ENCODE data around the gene HDAC3.

Gene HDAC3

GRCh38 chr5:141637123-141637766, 596 bp upstream of the HDAC3 start:
- H3K36me3 ChIP-seq (replicated peaks): peaks cover 8% of the 10 kb centered on the region
- H3K4me3 ChIP-seq: peak overlapping the region; percentile 89
- peak in 1 of 2 experiments; percentile 64 for DNase-seq (ENCODE audit: low spot score in 2 of 2)
- H3K4me1 ChIP-seq: peaks cover 13% of the 10 kb centered on the region
- H3K27me3 ChIP-seq (ENCODE audit: low read depth): no peaks in the 10 kb centered on the region
- in situ Hi-C loops (cut with MboI; ENCODE audit: low sequenced_read_pairs): no loop called here
- H3K9me3 ChIP-seq: no peaks in the 10 kb centered on the region

DNA sequence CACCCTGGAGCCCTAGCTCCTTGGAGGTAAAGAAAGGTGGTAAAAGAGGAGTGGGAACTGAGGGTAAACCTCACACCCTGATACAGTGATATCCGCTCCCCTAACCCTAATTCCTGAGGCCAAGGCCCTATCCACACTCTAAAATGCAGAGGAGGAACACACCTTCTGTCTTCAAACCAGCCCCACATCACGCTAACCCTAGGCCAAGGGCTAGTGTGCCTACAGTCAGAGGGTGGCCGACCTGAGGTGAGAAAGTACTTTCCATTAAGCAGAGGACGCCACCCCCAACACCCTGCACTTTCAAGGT, 590 bp downstream of the HDAC3 start:
- in situ Hi-C loops (cut with MboI; ENCODE audit: low sequenced_read_pairs): no loop called here
- peaks cover 12% of the 10 kb centered on the region for H3K36me3 ChIP-seq (replicated peaks)

DNA sequence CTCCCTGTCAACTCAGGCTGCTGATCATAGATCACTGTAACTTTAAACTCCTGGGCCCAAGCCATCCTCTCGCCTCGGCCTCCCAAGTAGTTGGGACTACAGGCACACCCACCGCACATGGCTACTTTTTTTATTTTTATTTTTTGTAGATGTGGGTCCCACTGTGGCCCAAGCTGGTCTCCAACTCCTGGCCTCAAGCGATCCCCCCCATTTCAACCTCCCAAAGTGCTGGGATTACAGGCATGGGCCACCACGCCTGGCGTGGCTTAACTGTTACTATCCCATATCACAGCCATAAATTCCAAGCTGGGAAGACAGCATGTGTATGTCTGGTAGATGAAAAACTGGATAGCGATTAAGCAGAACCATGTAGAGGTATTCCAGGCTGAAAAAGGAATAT, 1.0 kb downstream of the HDAC3 start:
- no peak for DNase-seq (ENCODE audit: low spot score in 2 of 2)
- H3K4me3 ChIP-seq: peak overlapping the region; percentile 89
- H3K9me3 ChIP-seq: no peaks in the 10 kb centered on the region
- peaks cover 13% of the 10 kb centered on the region for H3K4me1 ChIP-seq
- in situ Hi-C loops (cut with MboI; ENCODE audit: low sequenced_read_pairs): no loop called here
- peaks cover 12% of the 10 kb centered on the region for H3K36me3 ChIP-seq (replicated peaks)
- no peaks in the 10 kb centered on the region for H3K27me3 ChIP-seq (ENCODE audit: low read depth)

More for the DNA sequence above, 590 bp downstream of the HDAC3 start:
- no peak for DNase-seq (ENCODE audit: low spot score in 2 of 2)
- Histone ChIP-seq H3K27me3 (ENCODE audit: low read depth) (no peaks in the 10 kb centered on the region), H3K4me1 (peaks cover 13% of the 10 kb centered on the region), H3K9me3 (no peaks in the 10 kb centered on the region), H3K4me3 (peak overlapping the region; percentile 89)

GRCh38 chr5:141634720-141635119, 1.9 kb downstream of the HDAC3 start:
- no peaks in the 10 kb centered on the region for H3K9me3 ChIP-seq
- no peak overlapping the region for H3K4me3 ChIP-seq
- H3K36me3 ChIP-seq (replicated peaks): peaks cover 17% of the 10 kb centered on the region
- DNase-seq (ENCODE audit: low spot score in 2 of 2): no peak
- H3K27me3 ChIP-seq (ENCODE audit: low read depth): no peaks in the 10 kb centered on the region
- H3K4me1 ChIP-seq: peaks cover 13% of the 10 kb centered on the region
- in situ Hi-C loops (cut with MboI; ENCODE audit: low sequenced_read_pairs): no loop called here

DNA sequence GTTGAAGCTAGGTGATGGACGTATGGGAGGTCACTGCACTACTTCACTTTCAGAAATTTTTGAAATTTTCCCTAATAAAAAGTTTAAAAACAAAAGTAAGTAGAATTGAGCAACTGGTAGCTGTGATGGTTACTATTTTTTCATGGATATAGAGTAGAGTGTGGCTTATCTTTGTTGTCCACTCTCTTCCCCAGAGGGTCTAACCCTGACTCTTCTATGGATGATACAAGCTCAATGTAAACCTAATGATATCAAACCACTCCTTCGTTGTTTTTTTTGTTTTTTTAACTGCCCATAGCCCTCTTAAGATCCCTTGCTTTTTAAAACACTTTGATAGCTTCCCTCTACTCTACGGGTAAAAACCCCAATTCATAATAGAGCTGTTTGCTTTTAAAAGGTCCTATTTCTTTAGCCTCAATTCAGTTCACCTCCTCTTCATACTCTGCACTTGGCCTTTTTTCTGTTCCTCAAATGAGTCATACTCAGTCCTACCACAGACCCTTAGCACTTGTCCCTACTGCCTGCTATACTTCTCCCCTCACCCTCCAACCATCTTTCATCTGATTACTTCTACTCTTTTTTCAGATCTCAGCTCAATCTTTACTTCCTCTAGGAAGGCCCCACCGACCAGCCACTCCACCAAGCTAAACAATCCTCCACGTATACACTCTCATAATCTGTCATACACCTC, 2.6 kb downstream of the HDAC3 start:
- no peak for DNase-seq (ENCODE audit: low spot score in 2 of 2)
- H3K36me3 ChIP-seq (replicated peaks): peaks cover 24% of the 10 kb centered on the region

DNA sequence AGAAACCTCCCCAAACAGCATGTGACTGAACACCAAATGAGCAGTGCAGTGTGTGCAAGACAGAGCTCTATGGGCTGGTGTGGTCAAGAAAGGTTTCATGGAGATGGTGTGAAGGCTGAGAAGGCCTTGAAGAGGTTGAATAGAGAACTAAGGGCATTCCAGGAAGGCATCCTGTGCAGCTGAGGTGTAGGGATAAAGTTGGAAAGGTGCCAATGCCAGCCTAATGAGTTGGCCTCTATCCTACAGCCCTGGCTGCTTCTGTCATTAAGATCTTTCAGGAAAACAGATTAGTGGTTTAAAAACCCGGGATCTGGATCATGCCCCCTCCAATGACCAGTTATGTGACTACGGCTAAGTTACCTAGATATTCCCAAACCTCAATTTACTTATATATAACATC, 4.0 kb downstream of the HDAC3 start:
- no peak for DNase-seq (ENCODE audit: low spot score in 2 of 2)
- H3K4me1 ChIP-seq: peaks cover 13% of the 10 kb centered on the region
- H3K9me3 ChIP-seq: no peaks in the 10 kb centered on the region
- in situ Hi-C loops (cut with MboI; ENCODE audit: low sequenced_read_pairs): no loop called here
- H3K27me3 ChIP-seq (ENCODE audit: low read depth): no peaks in the 10 kb centered on the region
- H3K36me3 ChIP-seq (replicated peaks): peaks cover 37% of the 10 kb centered on the region
- no peak overlapping the region for H3K4me3 ChIP-seq

More for the DNA sequence above, 2.6 kb downstream of the HDAC3 start:
- peaks cover 13% of the 10 kb centered on the region for H3K4me1 ChIP-seq
- no peak overlapping the region for H3K4me3 ChIP-seq
- no peaks in the 10 kb centered on the region for H3K27me3 ChIP-seq (ENCODE audit: low read depth)
- in situ Hi-C loops (cut with MboI; ENCODE audit: low sequenced_read_pairs): no loop called here
- no peaks in the 10 kb centered on the region for H3K9me3 ChIP-seq

GRCh38 chr5:141630570-141631140, 6.0 kb downstream of the HDAC3 start:
- Histone ChIP-seq H3K4me1 (peaks cover 9% of the 10 kb centered on the region), H3K9me3 (no peaks in the 10 kb centered on the region), H3K27me3 (ENCODE audit: low read depth) (no peaks in the 10 kb centered on the region), H3K36me3 (replicated peaks) (peaks cover 50% of the 10 kb centered on the region), H3K4me3 (no peak overlapping the region)
- DNase-seq (ENCODE audit: low spot score in 2 of 2): no peak
- in situ Hi-C loops (cut with MboI; ENCODE audit: low sequenced_read_pairs): no loop called here

DNA sequence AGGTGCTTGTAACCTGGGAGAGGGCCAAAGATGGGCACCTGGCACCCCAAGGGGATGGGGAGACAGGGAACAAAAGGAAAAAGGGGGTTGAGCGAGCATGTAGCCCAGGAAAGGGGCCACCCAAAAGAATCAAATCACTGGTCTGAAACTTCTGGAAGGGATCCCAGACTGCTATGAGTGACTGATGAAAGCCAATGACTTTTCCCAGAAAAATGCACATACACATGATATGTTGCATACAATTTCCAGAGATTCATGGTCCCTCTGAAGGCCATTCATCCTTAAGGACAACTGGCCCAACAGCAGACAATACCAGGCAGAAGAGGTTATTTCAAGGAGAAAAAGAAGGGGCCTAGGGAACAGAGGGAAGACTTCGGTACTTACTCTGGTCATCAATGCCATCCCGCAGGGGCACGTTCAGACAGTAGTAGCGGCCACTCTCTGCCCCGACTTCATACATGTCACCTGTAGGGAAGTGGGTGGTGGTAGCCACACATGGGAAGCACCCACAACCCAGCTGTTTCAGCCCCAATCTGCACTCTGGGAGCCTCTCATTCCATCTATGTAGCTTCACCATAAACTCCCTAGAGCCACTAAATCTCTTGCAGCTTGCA, 8.4 kb downstream of the HDAC3 start:
- no peaks in the 10 kb centered on the region; the same call in 1 of the 2 replicates for H3K9me3 ChIP-seq
- in situ Hi-C loops (cut with MboI; ENCODE audit: low sequenced_read_pairs): no loop called here
- no peaks in the 10 kb centered on the region for H3K4me1 ChIP-seq
- no peaks in the 10 kb centered on the region for H3K27me3 ChIP-seq (ENCODE audit: low read depth)
- no peak for DNase-seq (ENCODE audit: low spot score in 2 of 2)
- no peak overlapping the region for H3K4me3 ChIP-seq
- H3K36me3 ChIP-seq (replicated peaks): peaks cover 68% of the 10 kb centered on the region

DNA sequence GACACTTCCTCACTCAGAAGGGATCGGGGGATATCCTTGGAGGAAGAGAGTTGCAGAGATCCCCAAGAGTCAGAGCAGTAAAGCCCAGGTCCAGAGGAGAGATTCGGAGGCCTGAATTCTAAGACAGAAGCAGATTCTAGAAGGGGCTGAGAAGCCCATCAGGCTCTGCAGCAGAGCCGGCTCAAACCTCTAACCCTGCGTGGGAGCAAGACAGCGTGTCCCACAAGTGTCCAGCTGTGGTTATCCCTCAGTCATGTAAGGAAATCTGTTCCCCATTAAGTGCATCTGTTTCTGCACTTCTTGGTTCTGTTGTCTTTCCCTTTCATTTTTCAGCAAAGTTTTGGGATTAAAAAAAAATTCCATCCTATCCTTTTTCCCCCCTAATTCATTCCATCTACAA, 13.0 kb downstream of the HDAC3 start:
- in situ Hi-C loops (cut with MboI; ENCODE audit: low sequenced_read_pairs): no loop called here

DNA sequence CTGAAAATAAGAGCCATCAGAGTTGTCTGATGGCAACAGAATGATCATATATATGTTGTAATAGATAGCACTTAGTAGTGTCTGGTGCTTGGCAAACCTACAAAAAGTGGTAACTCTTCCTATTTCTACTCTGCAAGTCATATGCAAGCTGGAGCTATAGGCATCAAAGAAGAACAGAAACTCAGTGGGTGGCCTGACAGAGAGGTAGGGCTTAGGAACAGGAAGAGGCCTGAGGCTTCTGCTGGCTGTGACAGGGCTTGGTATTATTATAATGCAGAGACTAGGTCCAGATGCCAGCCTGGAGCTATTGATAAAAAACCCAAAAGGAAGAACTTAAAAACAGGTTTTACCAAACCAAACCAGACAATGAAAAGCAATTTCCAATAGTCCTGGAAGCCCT, 13.5 kb downstream of the HDAC3 start:
- Histone ChIP-seq H3K9me3 (no peaks in the 10 kb centered on the region; the same call in 1 of the 2 replicates), H3K4me3 (no peak overlapping the region), H3K4me1 (peaks cover 5% of the 10 kb centered on the region), H3K36me3 (replicated peaks) (peaks cover 67% of the 10 kb centered on the region), H3K27me3 (ENCODE audit: low read depth) (no peaks in the 10 kb centered on the region)
- in situ Hi-C loops (cut with MboI; ENCODE audit: low sequenced_read_pairs): no loop called here
- DNase-seq (ENCODE audit: low spot score in 2 of 2): no peak

More for the DNA sequence above, 13.0 kb downstream of the HDAC3 start:
- peaks cover 70% of the 10 kb centered on the region for H3K36me3 ChIP-seq (replicated peaks)
- peaks cover 5% of the 10 kb centered on the region for H3K4me1 ChIP-seq
- H3K27me3 ChIP-seq (ENCODE audit: low read depth): no peaks in the 10 kb centered on the region
- no peak for DNase-seq (ENCODE audit: low spot score in 2 of 2)
- H3K4me3 ChIP-seq: no peak overlapping the region
- no peaks in the 10 kb centered on the region; the same call in 1 of the 2 replicates for H3K9me3 ChIP-seq

- H3K4me3 ChIP-seq: peak within 1 kb of the TSS; percentile 95
- peaks cover 24% of the 10 kb centered on the region for H3K4me1 ChIP-seq
- peaks cover 37% of the 10 kb centered on the region for H3K36me3 ChIP-seq (replicated peaks)
- H3K9me3 ChIP-seq: no peaks in the 10 kb centered on the region
- peak; percentile 92 to 98 for DNase-seq (ENCODE audit: low spot score in 2 of 2)
- in situ Hi-C loops (cut with MboI; ENCODE audit: low sequenced_read_pairs): no loop called here
- no peaks in the 10 kb centered on the region for H3K27me3 ChIP-seq (ENCODE audit: low read depth)
Observed at GRCh38 chr5:141618804-141619554, 17.7 kb downstream of the HDAC3 start, which contains the start of gene DIAPH1. Gene DIAPH1 (minus strand): TSS chr5:141619000. CDS start chr5:141618914, 86 bp downstream.

DNA sequence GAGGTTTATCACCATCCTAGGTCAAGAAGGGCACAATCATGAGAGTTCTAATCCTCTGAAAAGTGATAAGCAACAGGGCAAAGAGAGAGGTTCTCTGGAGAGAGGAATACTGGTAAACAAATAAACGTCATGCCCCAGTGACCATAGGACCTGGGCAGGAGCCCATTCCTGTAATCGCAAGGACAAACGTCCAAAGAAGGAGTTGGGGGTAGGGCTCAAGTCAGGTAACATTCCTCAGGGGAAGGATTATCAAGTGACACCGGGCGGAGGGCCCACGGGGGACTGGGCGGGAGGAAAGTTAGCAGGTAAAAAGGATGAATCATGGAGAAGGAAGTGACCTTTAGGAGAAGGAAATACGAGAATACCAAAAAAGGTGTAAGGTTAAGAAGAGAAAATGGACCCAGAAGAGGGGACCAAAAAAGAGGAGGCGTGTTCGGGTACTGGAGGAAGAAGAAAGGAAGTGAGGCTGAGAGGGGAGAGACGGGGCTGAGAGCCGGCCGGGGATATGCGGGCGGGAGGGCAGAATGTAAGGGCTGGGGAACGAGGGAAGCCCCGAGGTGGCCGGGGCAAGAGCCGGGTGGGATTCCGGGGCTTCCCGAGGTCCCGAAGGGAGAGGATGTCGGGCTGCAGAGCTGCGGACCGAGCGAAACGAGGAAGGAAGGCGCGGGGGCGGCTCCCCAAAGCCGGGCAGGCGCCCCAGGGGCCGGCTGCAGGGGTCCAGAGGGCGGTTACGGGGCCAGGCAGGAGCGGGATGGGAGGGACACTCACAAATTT, 18.4 kb downstream of the HDAC3 start:
- peak; percentile 40 to 81 for DNase-seq (ENCODE audit: low spot score in 2 of 2)
- no peaks in the 10 kb centered on the region for H3K9me3 ChIP-seq
- H3K27me3 ChIP-seq (ENCODE audit: low read depth): no peaks in the 10 kb centered on the region
- peak overlapping the region; percentile 95 for H3K4me3 ChIP-seq
- in situ Hi-C loops (cut with MboI; ENCODE audit: low sequenced_read_pairs): no loop called here
- peaks cover 31% of the 10 kb centered on the region for H3K36me3 ChIP-seq (replicated peaks)
- H3K4me1 ChIP-seq: peaks cover 26% of the 10 kb centered on the region

DNA sequence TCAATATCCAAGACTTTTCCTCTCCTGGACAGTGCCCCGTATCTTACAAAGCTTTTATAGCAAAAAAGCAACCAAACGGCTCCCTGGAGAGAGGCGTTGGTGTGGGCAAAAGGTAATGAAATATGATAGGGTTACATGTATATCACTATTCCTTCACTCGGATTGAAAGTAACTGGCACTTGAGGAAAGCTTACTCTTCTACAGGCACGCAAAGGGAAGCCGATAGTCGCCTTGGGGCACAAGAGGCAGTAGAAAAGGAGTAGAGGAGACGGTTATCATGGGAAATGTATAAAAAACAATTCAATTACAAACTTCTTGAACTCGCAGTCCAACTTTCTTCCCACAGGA, 19.0 kb downstream of the HDAC3 start:
- peak overlapping the region; percentile 95 for H3K4me3 ChIP-seq
- H3K36me3 ChIP-seq (replicated peaks): peaks cover 25% of the 10 kb centered on the region
- no peaks in the 10 kb centered on the region for H3K9me3 ChIP-seq
- peak; percentile 31 to 40 for DNase-seq (ENCODE audit: low spot score in 2 of 2)
- in situ Hi-C loops (cut with MboI; ENCODE audit: low sequenced_read_pairs): no loop called here
- peaks cover 28% of the 10 kb centered on the region for H3K4me1 ChIP-seq
- H3K27me3 ChIP-seq (ENCODE audit: low read depth): no peaks in the 10 kb centered on the region

Measured in HAP-1 (cell line).